ENCODE measurements around the gene ABCG1.

Gene ABCG1

DNA sequence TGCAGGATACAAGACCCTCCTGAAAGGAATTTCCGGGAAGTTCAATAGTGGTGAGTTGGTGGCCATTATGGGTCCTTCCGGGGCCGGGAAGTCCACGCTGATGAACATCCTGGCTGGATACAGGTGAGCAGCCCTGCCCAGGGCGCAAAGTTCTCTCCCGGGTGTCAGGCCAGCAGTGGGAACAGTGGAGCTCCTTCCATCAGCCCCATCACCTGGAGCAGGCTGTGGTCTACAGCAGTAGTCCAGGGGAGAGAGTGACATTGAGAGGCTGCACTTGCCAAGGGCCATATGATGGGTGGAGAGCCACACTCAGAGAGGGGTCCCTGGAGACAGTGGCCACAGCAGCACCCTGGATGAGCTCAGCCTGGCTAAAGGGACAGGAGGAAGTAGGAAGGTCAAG, 52.1 kb downstream of the ABCG1 start:
- H3K36me3 ChIP-seq (replicated peaks; ENCODE audit: insufficient read depth, low read length) = no peaks in the 10 kb centered on the region
- H3K9ac ChIP-seq (ENCODE audit: low read length) = no peak overlapping the region
- DNase-seq = no peak
- H3K4me3 ChIP-seq (ENCODE audit: low read length) = no peak overlapping the region
- H3K9me2 ChIP-seq (replicated peaks; ENCODE audit: insufficient read depth, low read length) = no peaks in the 10 kb centered on the region
- H4K20me1 ChIP-seq (ENCODE audit: insufficient read depth, low read length) = no peaks in the 10 kb centered on the region
- TF ChIP-seq EZH2 (optimal IDR thresholded peaks at IDR 0.05; ENCODE audit: low read depth, low read length) = no peak
- TF ChIP-seq, protein P1, sequence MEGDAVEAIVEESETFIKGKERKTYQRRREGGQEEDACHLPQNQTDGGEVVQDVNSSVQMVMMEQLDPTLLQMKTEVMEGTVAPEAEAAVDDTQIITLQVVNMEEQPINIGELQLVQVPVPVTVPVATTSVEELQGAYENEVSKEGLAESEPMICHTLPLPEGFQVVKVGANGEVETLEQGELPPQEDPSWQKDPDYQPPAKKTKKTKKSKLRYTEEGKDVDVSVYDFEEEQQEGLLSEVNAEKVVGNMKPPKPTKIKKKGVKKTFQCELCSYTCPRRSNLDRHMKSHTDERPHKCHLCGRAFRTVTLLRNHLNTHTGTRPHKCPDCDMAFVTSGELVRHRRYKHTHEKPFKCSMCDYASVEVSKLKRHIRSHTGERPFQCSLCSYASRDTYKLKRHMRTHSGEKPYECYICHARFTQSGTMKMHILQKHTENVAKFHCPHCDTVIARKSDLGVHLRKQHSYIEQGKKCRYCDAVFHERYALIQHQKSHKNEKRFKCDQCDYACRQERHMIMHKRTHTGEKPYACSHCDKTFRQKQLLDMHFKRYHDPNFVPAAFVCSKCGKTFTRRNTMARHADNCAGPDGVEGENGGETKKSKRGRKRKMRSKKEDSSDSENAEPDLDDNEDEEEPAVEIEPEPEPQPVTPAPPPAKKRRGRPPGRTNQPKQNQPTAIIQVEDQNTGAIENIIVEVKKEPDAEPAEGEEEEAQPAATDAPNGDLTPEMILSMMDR (IDR thresholded peaks at IDR 0.05; ENCODE audit: low read length) = no peak
- no peak for TF ChIP-seq EZH2phosphoT487 (IDR thresholded peaks at IDR 0.05; ENCODE audit: low read length)
- H3F3A ChIP-seq (ENCODE audit: insufficient read depth, low read length) = no peaks in the 10 kb centered on the region
- no peaks in the 10 kb centered on the region for H3K9me3 ChIP-seq (replicated peaks; ENCODE audit: insufficient read depth, low read length)
- H3K4me2 ChIP-seq (ENCODE audit: low read depth, low read length) = no peak overlapping the region
- no peak overlapping the region for H2AFZ ChIP-seq (ENCODE audit: low read length)
- H3K27ac ChIP-seq (ENCODE audit: low read length) = no peak overlapping the region
- H3K4me1 ChIP-seq (ENCODE audit: low read length) = no peaks in the 10 kb centered on the region
- H3K27me3 ChIP-seq (replicated peaks; ENCODE audit: insufficient read depth, low read length) = peaks cover 79% of the 10 kb centered on the region
- no peaks in the 10 kb centered on the region for H3K79me2 ChIP-seq (ENCODE audit: low read length)

- no peak for DNase-seq
- peaks cover 82% of the 10 kb centered on the region for H3K27me3 ChIP-seq (replicated peaks; ENCODE audit: insufficient read depth, low read length)
- H3K4me2 ChIP-seq (ENCODE audit: low read depth, low read length) = no peak overlapping the region
- no peak overlapping the region for H3K9ac ChIP-seq (ENCODE audit: low read length)
- H3K4me3 ChIP-seq (ENCODE audit: low read length) = no peak overlapping the region
- H3K36me3 ChIP-seq (replicated peaks; ENCODE audit: insufficient read depth, low read length) = no peaks in the 10 kb centered on the region
- no peaks in the 10 kb centered on the region for H3F3A ChIP-seq (ENCODE audit: insufficient read depth, low read length)
- H3K4me1 ChIP-seq (ENCODE audit: low read length) = no peaks in the 10 kb centered on the region
- no peak overlapping the region for H3K27ac ChIP-seq (ENCODE audit: low read length)
- H3K79me2 ChIP-seq (ENCODE audit: low read length) = no peaks in the 10 kb centered on the region
- H3K9me2 ChIP-seq (replicated peaks; ENCODE audit: insufficient read depth, low read length) = no peaks in the 10 kb centered on the region
- no peak overlapping the region for H2AFZ ChIP-seq (ENCODE audit: low read length)
- H4K20me1 ChIP-seq (ENCODE audit: insufficient read depth, low read length) = no peaks in the 10 kb centered on the region
- TF ChIP-seq EZH2 (optimal IDR thresholded peaks at IDR 0.05; ENCODE audit: low read depth, low read length) (no peak), EZH2phosphoT487 (IDR thresholded peaks at IDR 0.05; ENCODE audit: low read length) (no peak)
- TF ChIP-seq, protein P1 (IDR thresholded peaks at IDR 0.05; ENCODE audit: low read length) = no peak
- no peaks in the 10 kb centered on the region for H3K9me3 ChIP-seq (replicated peaks; ENCODE audit: insufficient read depth, low read length)
Measured at GRCh38 chr21:42272109-42272962, 53.4 kb downstream of the ABCG1 start.

DNA sequence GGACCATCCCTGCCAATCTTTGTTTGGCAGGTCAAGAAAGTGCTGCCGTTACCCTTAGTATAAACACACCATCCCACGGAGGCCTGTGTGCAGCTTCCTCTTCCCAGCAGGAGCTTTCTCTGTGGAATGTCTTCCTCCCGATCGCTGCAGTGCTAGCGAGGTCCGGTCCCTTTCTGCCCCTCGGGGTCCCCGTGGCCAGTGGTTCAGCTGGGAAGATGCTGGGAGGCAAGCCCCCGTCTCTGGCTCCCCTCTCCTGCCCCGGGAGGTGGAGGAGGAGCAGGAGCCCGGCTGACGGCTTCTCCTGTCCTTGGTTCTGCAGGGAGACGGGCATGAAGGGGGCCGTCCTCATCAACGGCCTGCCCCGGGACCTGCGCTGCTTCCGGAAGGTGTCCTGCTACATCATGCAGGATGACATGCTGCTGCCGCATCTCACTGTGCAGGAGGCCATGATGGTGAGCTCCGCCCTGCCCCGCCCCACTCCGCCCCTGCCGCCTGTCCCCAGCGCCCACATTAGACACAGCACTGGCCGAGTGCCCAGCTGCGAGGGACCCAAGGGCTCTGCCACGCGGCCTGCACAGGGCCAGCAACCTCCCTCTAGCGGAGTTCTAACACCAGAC, 54.2 kb downstream of the ABCG1 start:
- H3K9me3 ChIP-seq (replicated peaks; ENCODE audit: insufficient read depth, low read length) = no peaks in the 10 kb centered on the region
- DNase-seq = no peak
- H3K9me2 ChIP-seq (replicated peaks; ENCODE audit: insufficient read depth, low read length) = no peaks in the 10 kb centered on the region
- no peak overlapping the region for H3K9ac ChIP-seq (ENCODE audit: low read length)
- H4K20me1 ChIP-seq (ENCODE audit: insufficient read depth, low read length) = no peaks in the 10 kb centered on the region
- no peak overlapping the region for H3K4me3 ChIP-seq (ENCODE audit: low read length)
- no peak overlapping the region for H3K27ac ChIP-seq (ENCODE audit: low read length)
- H3K36me3 ChIP-seq (replicated peaks; ENCODE audit: insufficient read depth, low read length) = no peaks in the 10 kb centered on the region
- H3K4me1 ChIP-seq (ENCODE audit: low read length) = no peaks in the 10 kb centered on the region
- no peaks in the 10 kb centered on the region for H3K79me2 ChIP-seq (ENCODE audit: low read length)
- peaks cover 86% of the 10 kb centered on the region for H3K27me3 ChIP-seq (replicated peaks; ENCODE audit: insufficient read depth, low read length)
- H3F3A ChIP-seq (ENCODE audit: insufficient read depth, low read length) = no peaks in the 10 kb centered on the region
- no peak for TF ChIP-seq EZH2phosphoT487 (IDR thresholded peaks at IDR 0.05; ENCODE audit: low read length)
- TF ChIP-seq EZH2 (optimal IDR thresholded peaks at IDR 0.05; ENCODE audit: low read depth, low read length) = no peak
- TF ChIP-seq, protein P1 (IDR thresholded peaks at IDR 0.05; ENCODE audit: low read length) = no peak
- H2AFZ ChIP-seq (ENCODE audit: low read length) = no peak overlapping the region
- no peak overlapping the region for H3K4me2 ChIP-seq (ENCODE audit: low read depth, low read length)
